GM12874 (cell line): ENCODE results near the gene SLC22A3.

ENCODE experiments used
- TF ChIP-seq, protein P1 (sequence below): IDR thresholded peaks from 2 replicates; pipeline ENCODE4 v1.5.1; 2011; ENCODE audit warnings: low read depth, mild to moderate bottlenecking, control low read depth, low read length, moderate library complexity; ENCODE audit not compliant: insufficient read depth

The SLC22A3 gene

GRCh38 chr6:160429620-160429895 lies 81.4 kb downstream of the SLC22A3 start:
- TF ChIP-seq, protein P1, sequence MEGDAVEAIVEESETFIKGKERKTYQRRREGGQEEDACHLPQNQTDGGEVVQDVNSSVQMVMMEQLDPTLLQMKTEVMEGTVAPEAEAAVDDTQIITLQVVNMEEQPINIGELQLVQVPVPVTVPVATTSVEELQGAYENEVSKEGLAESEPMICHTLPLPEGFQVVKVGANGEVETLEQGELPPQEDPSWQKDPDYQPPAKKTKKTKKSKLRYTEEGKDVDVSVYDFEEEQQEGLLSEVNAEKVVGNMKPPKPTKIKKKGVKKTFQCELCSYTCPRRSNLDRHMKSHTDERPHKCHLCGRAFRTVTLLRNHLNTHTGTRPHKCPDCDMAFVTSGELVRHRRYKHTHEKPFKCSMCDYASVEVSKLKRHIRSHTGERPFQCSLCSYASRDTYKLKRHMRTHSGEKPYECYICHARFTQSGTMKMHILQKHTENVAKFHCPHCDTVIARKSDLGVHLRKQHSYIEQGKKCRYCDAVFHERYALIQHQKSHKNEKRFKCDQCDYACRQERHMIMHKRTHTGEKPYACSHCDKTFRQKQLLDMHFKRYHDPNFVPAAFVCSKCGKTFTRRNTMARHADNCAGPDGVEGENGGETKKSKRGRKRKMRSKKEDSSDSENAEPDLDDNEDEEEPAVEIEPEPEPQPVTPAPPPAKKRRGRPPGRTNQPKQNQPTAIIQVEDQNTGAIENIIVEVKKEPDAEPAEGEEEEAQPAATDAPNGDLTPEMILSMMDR, result no peak

DNA sequence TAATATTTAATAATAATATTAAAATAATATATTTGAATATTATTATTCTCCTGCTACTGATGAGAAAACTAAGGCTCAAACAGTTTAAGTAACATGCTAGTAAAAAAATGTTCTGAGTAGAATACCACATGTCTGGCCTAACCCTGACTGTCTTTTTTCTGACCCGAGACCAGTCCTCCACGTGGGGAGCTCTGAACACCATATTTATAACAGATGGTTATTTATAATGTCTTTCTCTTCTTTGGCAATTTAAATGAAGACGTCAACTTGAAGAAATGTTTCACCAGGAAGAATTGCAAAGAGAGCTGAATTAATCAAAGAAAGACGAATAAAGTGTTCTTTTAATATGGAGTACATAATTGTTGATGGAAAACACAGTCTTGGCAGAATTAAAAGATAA lies 82.0 kb downstream of the SLC22A3 start:
- TF ChIP-seq, protein P1, result no peak

DNA sequence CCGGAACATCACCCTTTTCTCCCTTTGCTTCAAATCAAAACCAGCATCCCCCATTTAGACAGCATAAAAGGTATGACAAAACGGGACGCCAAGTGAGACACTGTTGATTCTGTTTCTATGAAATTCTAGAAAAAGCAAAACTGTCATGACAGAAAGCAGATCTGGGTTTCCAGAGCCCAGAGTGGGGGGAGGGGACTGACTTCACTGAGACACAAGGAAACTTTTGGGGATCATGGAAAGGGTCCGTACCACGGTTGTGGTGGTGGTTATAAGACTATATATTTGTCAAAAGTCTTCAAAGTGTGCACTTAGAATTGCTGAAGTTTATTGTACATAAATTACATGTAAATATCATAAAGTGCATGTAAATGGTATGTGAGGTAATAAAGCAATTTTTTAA lies 82.6 kb downstream of the SLC22A3 start:
- TF ChIP-seq, protein P1, result no peak

GRCh38 chr6:160431226-160431625 lies 83.0 kb downstream of the SLC22A3 start:
- TF ChIP-seq, protein P1, result no peak

DNA sequence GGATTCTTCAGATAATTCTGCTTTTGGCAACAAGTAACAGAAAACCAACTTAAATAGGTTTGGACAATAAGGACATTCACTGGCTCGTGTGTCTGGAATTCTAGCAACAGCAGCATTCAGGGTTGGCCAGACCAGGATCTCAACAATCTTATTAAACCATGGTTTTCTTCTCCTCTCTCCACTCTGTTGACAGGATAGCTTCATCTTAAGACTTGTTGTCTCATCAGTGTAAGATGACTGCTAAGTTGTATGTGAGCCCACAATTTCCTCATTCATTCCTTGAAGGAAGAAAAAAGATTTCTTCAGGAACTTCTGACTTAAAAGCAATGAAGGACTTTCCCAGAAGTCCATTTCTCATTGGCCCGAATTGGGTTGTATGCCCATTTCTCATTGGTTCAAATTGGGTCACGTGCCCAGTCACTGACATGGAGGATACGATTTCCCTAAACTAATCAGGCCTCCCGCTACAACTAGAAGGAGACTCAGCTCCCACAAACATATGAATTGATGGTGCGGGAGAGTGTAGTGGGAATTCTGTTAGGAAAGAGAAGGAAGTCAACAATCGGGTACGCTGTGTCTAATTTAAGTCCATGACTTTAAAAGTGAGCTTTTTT lies 83.7 kb downstream of the SLC22A3 start:
- TF ChIP-seq, protein P1, result no peak

- TF ChIP-seq, protein P1, result no peak
Observed at GRCh38 chr6:160435935-160436334, 87.8 kb downstream of the SLC22A3 start.

DNA sequence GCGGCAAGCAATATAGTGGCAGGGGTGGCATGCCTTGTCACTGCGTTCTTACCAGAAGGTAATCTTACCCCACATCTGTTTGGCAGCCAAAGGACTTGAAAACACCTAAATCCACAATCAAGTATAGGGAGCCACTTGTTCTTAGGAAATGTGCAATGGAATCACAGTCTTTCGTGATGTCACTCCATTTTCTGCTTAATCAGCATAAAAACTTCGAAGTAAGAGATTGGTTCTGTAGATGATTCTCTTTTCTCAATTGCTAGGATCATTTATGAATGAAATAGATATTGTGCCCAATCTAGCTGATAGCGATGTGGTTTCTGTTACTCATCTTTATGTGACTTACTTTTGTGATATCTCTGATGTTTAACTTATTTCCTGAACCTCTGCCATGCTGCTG lies 89.0 kb downstream of the SLC22A3 start:
- TF ChIP-seq, protein P1, result no peak
